Choroid plexus epithelial cell (primary cell): ENCODE measurements around the gene NFASC.
A peak's percentile ranks its signal among the peaks of the same experiment; 100 is the strongest.

Experiments
- DNase-seq: peaks from one replicate; pipeline ENCODE4 v3.0.0-alpha.2; 2010; ENCODE audit warnings: low read depth
- H3K4me3 ChIP-seq: 2 replicates; pipeline ENCODE4 v1.5.1; 2011; ENCODE audit warnings: low read depth, mild to moderate bottlenecking, control low read depth, low read length, moderate library complexity
- TF ChIP-seq, protein P1 (sequence below): conservative IDR thresholded peaks from 2 replicates; pipeline ENCODE4 v1.5.1; 2011; ENCODE audit warnings: low read depth, mild to moderate bottlenecking, control low read depth, inconsistent platforms, low read length, moderate library complexity

NFASC gene

GRCh38 chr1:205062895-205063294, 192.2 kb downstream of the NFASC start:
- TF ChIP-seq, protein P1, sequence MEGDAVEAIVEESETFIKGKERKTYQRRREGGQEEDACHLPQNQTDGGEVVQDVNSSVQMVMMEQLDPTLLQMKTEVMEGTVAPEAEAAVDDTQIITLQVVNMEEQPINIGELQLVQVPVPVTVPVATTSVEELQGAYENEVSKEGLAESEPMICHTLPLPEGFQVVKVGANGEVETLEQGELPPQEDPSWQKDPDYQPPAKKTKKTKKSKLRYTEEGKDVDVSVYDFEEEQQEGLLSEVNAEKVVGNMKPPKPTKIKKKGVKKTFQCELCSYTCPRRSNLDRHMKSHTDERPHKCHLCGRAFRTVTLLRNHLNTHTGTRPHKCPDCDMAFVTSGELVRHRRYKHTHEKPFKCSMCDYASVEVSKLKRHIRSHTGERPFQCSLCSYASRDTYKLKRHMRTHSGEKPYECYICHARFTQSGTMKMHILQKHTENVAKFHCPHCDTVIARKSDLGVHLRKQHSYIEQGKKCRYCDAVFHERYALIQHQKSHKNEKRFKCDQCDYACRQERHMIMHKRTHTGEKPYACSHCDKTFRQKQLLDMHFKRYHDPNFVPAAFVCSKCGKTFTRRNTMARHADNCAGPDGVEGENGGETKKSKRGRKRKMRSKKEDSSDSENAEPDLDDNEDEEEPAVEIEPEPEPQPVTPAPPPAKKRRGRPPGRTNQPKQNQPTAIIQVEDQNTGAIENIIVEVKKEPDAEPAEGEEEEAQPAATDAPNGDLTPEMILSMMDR: no peak

DNA sequence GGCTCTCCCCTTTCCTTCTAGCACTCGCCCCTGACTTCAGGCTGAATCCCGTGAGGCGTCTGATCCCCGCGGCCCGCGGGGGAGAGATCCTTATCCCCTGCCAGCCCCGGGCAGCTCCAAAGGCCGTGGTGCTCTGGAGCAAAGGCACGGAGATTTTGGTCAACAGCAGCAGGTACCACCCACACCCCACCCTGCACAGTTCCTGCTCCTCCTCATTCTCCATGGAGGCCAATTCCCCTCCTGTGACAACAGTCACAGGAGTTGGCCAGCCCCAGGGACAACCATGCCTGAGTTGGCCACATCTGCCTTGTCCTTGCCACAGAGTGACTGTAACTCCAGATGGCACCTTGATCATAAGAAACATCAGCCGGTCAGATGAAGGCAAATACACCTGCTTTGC, 193.6 kb downstream of the NFASC start:
- TF ChIP-seq, protein P1: no peak

More at GRCh38 chr1:205062895-205063294, 192.2 kb downstream of the NFASC start:
- DNase-seq: no peak
- H3K4me3 ChIP-seq: no peak overlapping the region

GRCh38 chr1:205064741-205065316, 194.2 kb downstream of the NFASC start:
- TF ChIP-seq, protein P1: no peak
- no peak for DNase-seq

More for the DNA sequence above, 193.6 kb downstream of the NFASC start:
- DNase-seq: no peak
- H3K4me3 ChIP-seq: no peak overlapping the region

GRCh38 chr1:205065666-205066065, 195.0 kb downstream of the NFASC start:
- H3K4me3 ChIP-seq: no peak overlapping the region
- TF ChIP-seq, protein P1: no peak
- DNase-seq: no peak

More at GRCh38 chr1:205064741-205065316, 194.2 kb downstream of the NFASC start:
- H3K4me3 ChIP-seq: no peak overlapping the region

- TF ChIP-seq, protein P1: peak; percentile 32
- H3K4me3 ChIP-seq: no peak overlapping the region
- peak; percentile 10 for DNase-seq
Observed at GRCh38 chr1:205066141-205066818, 195.6 kb downstream of the NFASC start.

DNA sequence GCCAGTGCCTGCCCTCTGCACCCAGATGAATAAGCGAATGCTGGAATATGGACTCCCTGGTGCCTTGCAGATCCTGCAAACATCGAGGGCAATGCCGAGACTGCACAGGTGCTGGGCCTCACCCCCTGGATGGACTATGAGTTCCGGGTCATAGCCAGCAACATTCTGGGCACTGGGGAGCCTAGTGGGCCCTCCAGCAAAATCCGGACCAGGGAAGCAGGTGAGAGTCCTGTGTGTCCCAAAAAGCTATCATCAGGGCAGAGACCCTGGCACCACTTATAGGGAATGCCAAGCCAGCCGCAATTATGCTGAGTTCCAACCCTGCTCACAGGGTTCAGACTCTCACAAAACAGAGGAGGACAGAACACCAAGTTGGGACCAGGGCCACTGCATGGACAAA, 196.4 kb downstream of the NFASC start:
- DNase-seq: no peak
- no peak overlapping the region for H3K4me3 ChIP-seq
- TF ChIP-seq, protein P1: no peak

DNA sequence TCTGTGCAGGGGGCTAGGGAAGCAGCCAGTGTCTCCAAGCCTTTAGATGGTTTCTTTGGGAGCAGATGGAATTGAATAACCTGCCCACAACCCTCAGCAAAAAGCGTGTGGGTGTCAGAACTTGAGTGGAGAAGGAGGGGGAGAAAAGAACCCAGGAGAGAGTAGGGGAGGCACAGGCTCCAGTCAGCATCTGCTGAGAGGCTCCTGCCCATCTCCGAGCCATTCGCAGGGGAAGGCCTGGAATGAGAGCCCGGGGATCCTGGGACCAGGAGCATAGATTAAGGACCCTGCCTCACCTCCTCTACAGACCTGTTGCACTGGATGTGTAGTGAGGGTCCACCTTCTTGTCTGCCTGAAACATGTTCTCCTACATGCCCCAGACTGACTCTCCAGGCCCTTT, 197.3 kb downstream of the NFASC start:
- no peak overlapping the region for H3K4me3 ChIP-seq
- DNase-seq: no peak

More for the DNA sequence above, 197.3 kb downstream of the NFASC start:
- TF ChIP-seq, protein P1: no peak
